ENCODE results near the gene SEPTIN2.
A peak's percentile ranks its signal among the peaks of the same experiment; 100 is the strongest.
"Not testable (repeated sequence)": the region's sequence is repeated elsewhere in the genome, so short reads cannot be mapped to it uniquely, and the experiment has no call there.

SEPTIN2 gene

DNA sequence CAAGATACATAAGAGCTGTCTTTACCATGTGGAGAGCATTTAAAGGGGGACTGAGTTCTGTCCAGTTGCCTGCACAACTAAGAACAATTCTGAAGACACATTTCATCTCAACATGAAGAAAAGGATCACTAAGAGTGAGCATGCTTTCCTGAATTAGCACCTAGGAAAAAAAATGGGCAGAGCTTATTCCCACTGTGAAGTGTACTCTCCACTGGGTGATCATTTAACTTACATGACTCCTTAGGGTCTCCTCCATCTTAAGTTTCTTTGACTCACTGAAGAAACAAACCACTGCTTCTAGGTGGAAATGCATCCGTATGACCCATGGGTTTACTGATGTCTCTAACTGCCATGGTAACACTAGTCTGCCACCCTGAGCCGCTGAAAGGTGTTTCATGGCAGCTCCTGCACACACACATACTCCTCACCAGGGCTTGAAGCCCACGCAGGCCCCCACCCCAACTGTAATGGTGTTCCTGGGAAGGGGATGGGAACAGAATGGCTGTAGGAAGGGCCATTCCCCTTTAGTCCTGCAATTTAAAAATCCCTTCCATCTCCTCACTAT lies 27.3 kb upstream of the SEPTIN2 start:
- no peak for DNase-seq

- no peak for DNase-seq
Observed at GRCh38 chr2:241289053-241289452, 26.7 kb upstream of the SEPTIN2 start.

DNA sequence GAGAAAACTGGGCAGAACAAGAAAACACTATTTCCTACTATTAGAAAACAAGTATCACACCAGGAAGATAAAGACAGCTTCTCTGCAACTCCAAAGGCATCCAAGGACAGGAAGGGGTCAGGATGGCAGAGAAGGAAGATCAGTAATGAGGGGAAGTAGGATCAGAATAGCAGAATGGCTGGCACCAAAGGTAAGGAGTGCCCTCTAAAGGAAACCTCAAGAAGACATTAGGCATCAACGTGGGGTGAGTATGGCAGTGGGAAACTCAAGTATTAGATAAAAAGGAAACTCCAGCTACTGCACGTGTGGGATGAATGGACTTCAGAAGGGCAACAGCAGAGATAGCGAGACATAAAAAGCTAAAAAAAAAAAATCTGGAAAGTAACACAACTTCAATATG lies 26.1 kb upstream of the SEPTIN2 start:
- DNase-seq = no peak

GRCh38 chr2:241291153-241291552 lies 24.6 kb upstream of the SEPTIN2 start:
- DNase-seq = no peak

GRCh38 chr2:241291977-241292376 lies 23.7 kb upstream of the SEPTIN2 start:
- DNase-seq = no peak

DNA sequence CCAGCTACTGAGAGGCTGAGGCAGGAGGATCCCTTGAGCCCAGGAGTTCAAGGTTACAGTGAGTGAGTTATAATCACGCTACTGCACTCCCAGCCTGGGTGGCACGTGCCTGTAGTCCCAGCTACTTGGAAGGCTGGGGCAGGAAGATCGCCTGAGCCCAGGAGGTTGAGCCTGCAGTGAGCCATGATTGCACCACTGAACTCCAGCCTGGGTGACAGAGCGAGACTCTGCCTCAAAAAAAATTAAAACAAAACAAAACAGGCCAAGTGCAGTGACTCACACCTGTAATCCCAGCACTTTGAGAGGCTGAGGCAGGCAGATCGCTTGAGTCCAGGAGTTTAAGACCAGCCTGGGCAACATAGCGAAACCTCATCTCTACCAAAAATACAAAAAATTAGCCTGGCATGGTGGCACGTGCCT lies 22.3 kb upstream of the SEPTIN2 start:
- DNase-seq = not testable (repeated sequence)

GRCh38 chr2:241295326-241296095 lies 20.2 kb upstream of the SEPTIN2 start:
- no peak for DNase-seq

DNA sequence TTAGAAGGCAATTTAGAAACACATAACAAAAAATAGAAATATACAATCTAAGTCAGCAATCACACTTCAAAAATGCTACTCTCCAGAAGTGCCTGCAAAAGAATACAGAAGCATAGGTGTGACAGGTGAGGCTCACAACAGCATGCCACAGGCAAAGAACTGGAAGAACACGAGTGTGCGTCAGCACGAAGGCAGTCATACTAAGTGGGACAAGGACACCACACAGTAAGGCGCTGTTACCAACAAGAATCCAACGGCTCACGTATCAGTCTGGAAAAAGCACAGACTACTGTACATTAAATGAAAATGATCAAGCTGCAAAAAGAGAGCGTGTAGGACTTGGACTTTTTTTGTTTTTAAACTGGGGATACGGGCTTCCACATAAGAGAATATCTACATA lies 19.0 kb upstream of the SEPTIN2 start:
- no peak for DNase-seq

DNA sequence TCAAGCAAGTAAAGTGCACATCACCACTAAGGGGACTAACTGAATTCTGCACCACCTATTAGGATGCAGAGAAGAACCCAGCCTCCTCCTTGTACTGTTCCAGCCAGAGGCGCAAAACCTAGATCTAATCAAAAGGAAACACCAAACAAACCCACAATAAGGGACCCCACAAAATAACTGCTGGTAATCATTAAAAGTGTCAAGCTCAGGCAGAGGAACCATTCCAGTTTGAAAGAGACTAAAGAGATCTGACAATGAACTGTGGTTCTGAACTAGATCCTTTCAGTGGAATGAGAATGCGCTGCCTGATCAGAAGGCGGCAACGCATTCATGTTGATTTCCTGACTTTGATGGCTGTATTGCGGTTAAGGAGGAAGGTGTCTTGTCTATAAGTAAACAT lies 17.1 kb upstream of the SEPTIN2 start:
- DNase-seq = no peak

GRCh38 chr2:241300000-241300399 lies 15.7 kb upstream of the SEPTIN2 start:
- DNase-seq = no peak

- no peak for DNase-seq
Observed at GRCh38 chr2:241302083-241302482, 13.6 kb upstream of the SEPTIN2 start.

GRCh38 chr2:241302759-241303651 lies 12.7 kb upstream of the SEPTIN2 start:
- DNase-seq = no peak

GRCh38 chr2:241304039-241304670 lies 11.6 kb upstream of the SEPTIN2 start:
- DNase-seq = no peak

DNA sequence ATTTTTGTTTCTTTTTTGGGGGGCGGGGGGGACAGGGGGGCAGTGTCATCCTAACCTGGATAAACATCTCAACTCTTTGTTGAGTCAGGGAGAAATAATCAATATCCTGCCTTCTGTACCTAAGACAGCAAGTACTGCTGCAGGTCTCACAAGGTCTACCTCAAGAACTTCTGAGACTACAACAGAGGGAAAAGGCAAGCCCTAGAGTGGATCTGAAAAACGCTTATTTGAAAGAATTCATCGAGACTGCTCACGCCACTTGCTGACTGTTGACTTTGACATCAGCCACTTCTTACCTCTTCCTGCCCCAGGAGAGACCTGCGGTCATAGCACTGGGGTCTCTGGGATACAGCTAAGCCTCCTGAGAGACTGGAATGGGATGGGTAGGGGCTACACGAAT lies 8.7 kb upstream of the SEPTIN2 start:
- DNase-seq = no peak

- DNase-seq = peak; percentile 13
Observed at GRCh38 chr2:241308267-241308666, 7.5 kb upstream of the SEPTIN2 start.

- DNase-seq = no peak
Observed at GRCh38 chr2:241308832-241309500, 6.8 kb upstream of the SEPTIN2 start.

DNA sequence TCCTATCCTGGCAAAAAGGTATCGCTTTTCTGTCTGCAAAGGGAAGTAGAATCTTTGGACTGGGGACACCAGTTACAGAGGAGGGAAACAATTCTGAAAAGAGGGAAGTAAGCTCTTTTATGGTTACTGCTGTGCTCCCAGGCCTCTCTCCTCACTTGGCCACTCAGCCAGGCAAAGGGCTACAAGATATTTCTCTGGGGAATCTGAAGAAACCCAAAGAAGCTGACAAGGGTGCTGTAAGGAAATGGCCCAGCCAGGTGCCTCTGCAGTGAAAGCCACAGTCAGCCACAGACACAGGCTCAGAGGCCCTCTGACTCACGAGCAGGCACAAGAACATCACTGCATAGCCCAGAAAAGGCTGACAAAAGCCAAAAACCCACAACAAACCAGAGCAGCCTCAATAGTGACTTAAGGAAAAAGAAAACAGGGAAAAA lies 6.0 kb upstream of the SEPTIN2 start:
- DNase-seq = peak; percentile 48

DNA sequence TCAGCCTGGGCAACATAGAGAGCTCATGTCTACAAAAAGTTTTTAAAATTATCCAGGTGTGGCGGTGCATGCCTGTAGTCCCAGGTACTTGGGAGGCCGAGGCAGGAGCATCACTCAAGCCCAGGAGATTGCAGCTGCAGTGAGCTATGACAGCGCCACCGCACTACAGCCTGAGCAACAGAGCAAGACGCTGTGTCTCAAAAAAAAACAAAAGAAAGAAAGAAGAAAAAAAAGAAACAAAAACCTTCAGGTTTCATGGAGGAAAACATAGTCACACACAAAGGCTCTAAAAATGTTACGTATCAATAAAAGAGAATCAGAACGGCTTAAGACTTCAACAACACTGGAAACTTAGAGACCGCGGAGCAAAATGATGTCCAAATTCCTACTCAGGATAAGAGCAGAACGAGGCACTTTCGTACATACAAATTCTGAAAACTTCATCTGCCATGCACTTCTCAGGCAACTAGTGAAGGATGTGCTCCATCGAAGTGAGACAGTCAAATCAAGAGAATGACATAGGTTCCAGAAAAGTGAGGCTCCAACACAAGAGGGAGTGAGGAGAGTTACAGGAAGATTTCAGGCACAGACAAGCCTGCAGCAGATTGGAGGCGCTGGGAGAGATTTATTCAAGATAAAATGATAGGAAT lies 4.7 kb upstream of the SEPTIN2 start:
- DNase-seq = no peak

DNA sequence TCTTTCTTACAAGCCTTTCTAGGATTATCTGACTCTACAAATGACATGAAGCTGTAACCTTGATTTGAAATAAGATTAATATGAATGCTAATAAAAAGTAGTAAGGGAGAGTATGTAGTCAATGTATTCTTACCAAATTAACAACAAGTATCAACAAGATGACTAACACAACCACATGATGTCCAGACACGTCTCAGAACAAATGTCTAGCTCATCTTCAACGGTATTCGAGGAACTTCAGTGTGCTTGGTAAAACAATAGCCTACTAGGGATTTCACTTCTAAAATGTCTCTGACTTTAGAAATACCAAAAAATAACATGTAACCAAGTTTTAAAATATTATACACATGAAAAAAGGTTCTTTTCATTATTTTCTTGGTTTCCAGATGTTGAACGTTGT lies 3.6 kb upstream of the SEPTIN2 start:
- DNase-seq = peak; percentile 35

DNA sequence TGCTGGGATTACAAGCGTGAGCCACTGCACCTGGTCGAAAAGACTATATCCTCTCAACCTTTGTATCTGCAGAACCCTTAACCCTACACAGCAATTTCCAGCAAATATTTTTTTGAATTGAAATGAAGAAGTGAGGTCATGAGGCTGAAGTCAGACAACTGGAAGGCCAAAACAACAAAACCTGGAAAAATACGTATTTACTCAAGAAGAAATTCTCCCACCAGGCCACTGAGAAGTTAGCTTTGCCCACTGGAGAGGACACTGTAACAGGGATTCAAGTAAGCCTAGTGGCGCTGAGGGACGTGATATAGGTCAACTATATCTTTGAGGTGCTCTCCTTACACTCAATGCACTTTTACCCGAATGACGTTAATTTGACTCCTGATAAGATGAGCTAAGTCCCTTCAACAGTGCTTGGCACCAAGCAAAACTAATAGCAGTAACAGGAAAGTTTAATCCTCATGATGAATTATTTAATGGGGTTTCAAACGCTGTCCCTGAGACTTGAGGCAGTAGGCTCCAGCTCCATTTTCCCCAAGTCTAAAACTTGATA lies 2.1 kb upstream of the SEPTIN2 start:
- DNase-seq = no peak

- peak; percentile 37 for DNase-seq
Observed at GRCh38 chr2:241314226-241315092, 1.3 kb upstream of the SEPTIN2 start.

All from fibroblast of upper back skin (primary cell).